ENCODE data around the gene SPATS2L. TPM values are rescaled to one million over a fixed set of nuclear protein-coding genes. Genes with fewer than 3 reads are reported as not detected.

Gene SPATS2L
- total RNA-seq, 4 donors from 2014 or later, result 51.9 to 151 (median 78.9) TPM

DNA sequence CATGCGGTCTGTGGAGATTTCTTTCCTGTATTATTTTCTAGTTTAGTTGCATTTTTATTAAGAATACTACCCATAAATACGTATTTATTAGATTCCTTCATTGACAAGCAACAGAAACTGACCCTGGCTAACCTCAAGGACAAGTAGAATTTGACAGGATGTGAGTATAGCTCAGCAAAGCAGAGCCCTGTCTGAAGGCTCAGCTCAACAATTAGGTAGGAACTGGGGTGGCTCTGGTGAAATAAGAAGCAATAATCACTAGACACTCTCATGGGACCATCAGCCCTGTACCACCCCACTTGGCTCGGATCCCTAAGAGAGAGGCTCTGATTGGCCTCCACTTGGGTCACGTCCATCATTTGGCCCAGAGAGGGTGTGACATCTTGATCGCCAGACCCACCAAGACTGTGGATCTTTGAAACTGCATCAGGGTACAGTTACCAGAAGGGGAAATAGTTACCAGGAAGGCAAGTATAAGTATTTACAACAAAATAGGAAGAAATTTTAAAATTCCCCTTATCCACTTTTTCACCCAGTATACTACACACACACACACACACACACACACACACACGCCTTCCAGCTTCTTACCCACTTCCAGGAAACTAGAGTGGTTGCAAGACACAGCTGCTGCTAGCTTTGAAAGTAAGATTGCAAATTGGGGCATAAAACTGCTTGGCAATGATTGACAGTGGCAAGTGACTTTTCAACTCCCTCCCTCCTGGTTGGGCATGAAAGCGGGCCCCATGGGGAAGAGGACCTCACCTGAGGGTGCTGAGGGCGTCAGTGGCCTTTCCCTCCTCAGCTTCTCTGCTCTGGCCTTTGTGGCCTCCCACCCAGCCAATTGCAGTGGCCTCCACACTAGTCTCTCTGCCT, 161.6 kb downstream of the SPATS2L start:
- Histone ChIP-seq H3K27ac (replicated peaks in 1 of 4) (peak overlapping the region; percentile 50 to 72 (median 60)), H3K4me3 (no peak overlapping the region), H3K9me3 (no peaks in the 10 kb centered on the region), H3K27me3 (no peaks in the 10 kb centered on the region), H3K4me1 (peaks cover 4 to 35% (median 29%) of the 10 kb centered on the region in 4 donors), H3K36me3 (peaks cover 16 to 66% (median 48%) of the 10 kb centered on the region in 4 donors)
- intact Hi-C loops (cut with DNase I), result no loop called here
- WGBS, result 86% methylated on average over 8 of the region's 8 CpGs
- DNase-seq (ENCODE audit: extremely low spot score), result no peak
- TF ChIP-seq, protein P1, sequence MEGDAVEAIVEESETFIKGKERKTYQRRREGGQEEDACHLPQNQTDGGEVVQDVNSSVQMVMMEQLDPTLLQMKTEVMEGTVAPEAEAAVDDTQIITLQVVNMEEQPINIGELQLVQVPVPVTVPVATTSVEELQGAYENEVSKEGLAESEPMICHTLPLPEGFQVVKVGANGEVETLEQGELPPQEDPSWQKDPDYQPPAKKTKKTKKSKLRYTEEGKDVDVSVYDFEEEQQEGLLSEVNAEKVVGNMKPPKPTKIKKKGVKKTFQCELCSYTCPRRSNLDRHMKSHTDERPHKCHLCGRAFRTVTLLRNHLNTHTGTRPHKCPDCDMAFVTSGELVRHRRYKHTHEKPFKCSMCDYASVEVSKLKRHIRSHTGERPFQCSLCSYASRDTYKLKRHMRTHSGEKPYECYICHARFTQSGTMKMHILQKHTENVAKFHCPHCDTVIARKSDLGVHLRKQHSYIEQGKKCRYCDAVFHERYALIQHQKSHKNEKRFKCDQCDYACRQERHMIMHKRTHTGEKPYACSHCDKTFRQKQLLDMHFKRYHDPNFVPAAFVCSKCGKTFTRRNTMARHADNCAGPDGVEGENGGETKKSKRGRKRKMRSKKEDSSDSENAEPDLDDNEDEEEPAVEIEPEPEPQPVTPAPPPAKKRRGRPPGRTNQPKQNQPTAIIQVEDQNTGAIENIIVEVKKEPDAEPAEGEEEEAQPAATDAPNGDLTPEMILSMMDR (IDR thresholded peaks at IDR 0.05), result no peak
- TF ChIP-seq EP300 (IDR thresholded peaks at IDR 0.05), result no peak

DNA sequence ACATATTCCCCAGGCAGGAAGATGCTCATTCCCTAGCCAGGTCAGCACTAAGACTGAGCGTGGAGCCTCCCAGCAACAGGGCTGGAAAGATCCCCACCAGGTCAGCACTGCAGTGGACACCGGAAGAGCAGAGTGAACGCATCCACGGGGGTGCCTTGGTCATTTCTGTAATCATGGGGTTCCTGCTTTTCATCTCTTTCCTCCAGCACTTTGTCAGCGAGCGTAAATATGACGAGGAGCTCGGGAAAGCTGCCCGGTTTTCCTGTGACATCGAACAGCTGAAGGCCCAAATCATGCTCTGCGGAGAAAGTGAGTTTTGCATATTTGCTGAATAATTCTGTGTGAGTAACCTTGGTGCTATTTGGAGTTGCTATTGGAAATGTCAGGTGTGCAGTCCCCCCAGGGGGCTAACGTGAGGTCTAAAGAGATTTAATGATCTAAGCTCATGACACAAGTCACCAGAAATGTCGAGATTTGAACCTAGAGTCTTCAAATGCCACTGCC, 163.3 kb downstream of the SPATS2L start:
- intact Hi-C loops (cut with DNase I), result no loop called here

DNA sequence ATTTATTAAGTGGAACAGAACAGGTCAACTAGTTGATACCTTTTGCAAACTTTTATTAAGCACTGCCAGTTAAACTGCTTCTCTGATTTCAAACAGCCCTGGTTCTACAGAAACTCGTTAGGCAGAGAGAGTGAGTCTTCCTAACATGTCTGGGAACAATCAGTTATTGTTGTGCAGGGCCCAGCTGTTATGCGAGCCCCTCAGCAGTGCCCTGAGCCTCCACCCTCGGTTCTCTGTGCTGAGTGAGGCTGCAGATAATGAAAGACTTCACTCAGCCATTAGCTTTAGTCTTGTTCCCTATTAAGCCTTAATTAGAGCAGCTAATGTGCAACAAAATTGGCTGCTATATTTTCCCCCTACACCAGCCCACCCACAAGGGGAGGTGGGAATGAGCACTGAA, 163.7 kb downstream of the SPATS2L start:
- intact Hi-C loops (cut with DNase I), result no loop called here
- WGBS, result 74% methylated on average over 3 of the region's 3 CpGs
- Histone ChIP-seq H3K36me3 (peaks cover 27 to 88% (median 65%) of the 10 kb centered on the region in 4 donors), H3K4me1 (peaks cover 4 to 35% (median 29%) of the 10 kb centered on the region in 4 donors), H3K4me3 (no peak overlapping the region), H3K27ac (replicated peaks in 1 of 4) (peak overlapping the region; percentile 17 to 60 (median 31)), H3K9me3 (no peaks in the 10 kb centered on the region), H3K27me3 (no peaks in the 10 kb centered on the region)
- TF ChIP-seq EP300 (IDR thresholded peaks at IDR 0.05) (no peak), POLR2AphosphoS5 (IDR thresholded peaks at IDR 0.05) (no peak), POLR2A (IDR thresholded peaks at IDR 0.05; ENCODE audit: low read depth) (no peak)
- TF ChIP-seq, protein P1 (IDR thresholded peaks at IDR 0.05), result no peak
- DNase-seq (ENCODE audit: extremely low spot score), result no peak

More for the DNA sequence above, 163.3 kb downstream of the SPATS2L start:
- Histone ChIP-seq H3K9me3 (no peaks in the 10 kb centered on the region), H3K27me3 (no peaks in the 10 kb centered on the region), H3K27ac (replicated peaks in 1 of 4) (peak overlapping the region; percentile 17 to 60 (median 31)), H3K4me3 (no peak overlapping the region), H3K4me1 (peaks cover 4 to 35% (median 29%) of the 10 kb centered on the region in 4 donors), H3K36me3 (peaks cover 26 to 83% (median 60%) of the 10 kb centered on the region in 4 donors)
- DNase-seq (ENCODE audit: extremely low spot score), result no peak
- TF ChIP-seq POLR2A (IDR thresholded peaks at IDR 0.05; ENCODE audit: low read depth) (no peak), POLR2AphosphoS5 (IDR thresholded peaks at IDR 0.05) (peak in 1 of 2 donors; percentile 32)
- WGBS, result 68% methylated on average over 13 of the region's 13 CpGs

DNA sequence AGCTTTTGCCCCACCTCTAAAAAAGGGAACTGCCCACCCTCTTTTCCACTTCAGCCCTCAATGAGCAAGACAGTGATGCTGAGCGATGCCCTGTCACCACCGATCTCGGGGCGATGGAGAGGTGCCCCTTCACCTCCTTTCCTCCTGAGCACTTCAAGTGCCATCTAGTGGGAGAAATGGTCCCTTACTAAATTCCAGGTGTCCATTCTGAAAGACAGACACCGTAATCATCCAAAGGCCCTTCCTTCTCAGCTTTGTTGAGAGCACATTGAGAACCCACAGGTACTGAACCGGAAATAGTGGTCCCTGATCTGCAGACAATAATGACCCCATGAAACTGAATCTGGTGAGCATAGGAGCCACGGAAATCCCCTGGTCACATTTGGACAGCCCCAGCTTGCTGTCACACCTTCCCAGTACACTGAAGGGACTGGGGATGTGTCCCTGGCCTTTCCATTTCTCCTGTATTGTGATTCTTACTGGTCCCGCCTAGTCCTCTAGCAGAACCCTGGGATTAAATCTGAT, 164.9 kb downstream of the SPATS2L start:
- Histone ChIP-seq H3K27ac (replicated peaks in 1 of 4) (no peak overlapping the region), H3K9me3 (no peaks in the 10 kb centered on the region), H3K27me3 (no peaks in the 10 kb centered on the region), H3K4me1 (peaks cover 4 to 33% (median 28%) of the 10 kb centered on the region in 4 donors), H3K4me3 (no peak overlapping the region), H3K36me3 (peaks cover 27 to 91% (median 70%) of the 10 kb centered on the region in 4 donors)
- no peak for DNase-seq (ENCODE audit: extremely low spot score)
- intact Hi-C loops (cut with DNase I), result no loop called here
- 51% methylated on average over 8 of the region's 8 CpGs for WGBS
- TF ChIP-seq, protein P1 (IDR thresholded peaks at IDR 0.05), result peak; percentile 29 to 52 (median 35)
- no peak for TF ChIP-seq POLR2AphosphoS5 (IDR thresholded peaks at IDR 0.05)

DNA sequence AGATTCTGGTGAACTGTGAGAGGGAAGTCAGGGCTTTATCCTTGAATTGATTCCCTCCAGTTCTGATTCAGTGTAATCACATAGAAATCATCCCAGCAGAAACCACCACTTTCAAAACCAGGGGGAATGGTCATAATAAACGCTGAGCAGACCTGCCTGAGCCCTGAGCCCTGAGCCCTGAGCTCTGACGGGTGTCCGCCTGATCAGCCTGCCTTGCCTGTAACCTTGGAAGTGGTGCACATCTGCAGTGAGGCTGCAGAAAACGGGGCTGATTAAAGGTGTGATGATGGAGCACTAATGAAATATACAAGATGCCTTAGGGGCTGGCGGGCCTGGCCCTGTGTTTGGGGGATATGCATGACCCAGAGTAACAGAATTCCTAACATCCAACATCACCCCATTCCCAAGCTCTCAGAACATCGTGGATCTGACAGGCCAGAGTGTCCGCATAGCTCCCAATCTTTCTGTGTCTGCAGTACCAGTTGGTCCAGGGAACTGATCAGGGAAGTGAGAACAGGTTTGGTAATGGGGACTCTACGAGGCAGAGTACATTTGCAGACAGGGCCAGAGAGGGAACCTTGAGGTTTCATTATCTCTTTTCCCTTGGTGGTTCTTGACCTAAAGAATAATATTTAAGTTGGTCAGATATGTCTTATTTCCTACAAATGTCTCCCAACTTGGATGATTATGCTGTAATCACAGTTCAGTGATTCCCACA, 165.6 kb downstream of the SPATS2L start:
- 86% methylated on average over 8 of the region's 8 CpGs for WGBS
- TF ChIP-seq, protein P1 (IDR thresholded peaks at IDR 0.05), result no peak
- TF ChIP-seq POLR2AphosphoS5 (IDR thresholded peaks at IDR 0.05) (no peak), POLR2A (IDR thresholded peaks at IDR 0.05; ENCODE audit: low read depth) (no peak), EP300 (IDR thresholded peaks at IDR 0.05) (no peak)
- Histone ChIP-seq H3K4me1 (peaks cover under 1 to 34% (median 23%) of the 10 kb centered on the region in 4 donors), H3K9me3 (no peaks in the 10 kb centered on the region), H3K27me3 (no peaks in the 10 kb centered on the region), H3K27ac (replicated peaks in 1 of 4) (no peak overlapping the region), H3K4me3 (no peak overlapping the region), H3K36me3 (peaks cover 27 to 95% (median 72%) of the 10 kb centered on the region in 4 donors)
- no peak for DNase-seq (ENCODE audit: extremely low spot score)
- intact Hi-C loops (cut with DNase I), result no loop called here

Data from esophagus muscularis mucosa (tissue), 4 donors.